Measurements from ENCODE around the gene SNX27. TPM values are rescaled to one million over a fixed set of nuclear protein-coding genes. Genes with fewer than 3 reads are reported as not detected.

Gene SNX27
- total RNA-seq (2022; extraction: Qiagen RNA extraction) = 6.4 to 10.1 TPM (median 7.0 TPM) in 5 replicates

GRCh38 chr1:151611832-151612500 lies at the start of gene SNX27:
SNX27 (plus strand) TSS chr1:151612050; CDS start chr1:151612202, 152 bp downstream.

DNA sequence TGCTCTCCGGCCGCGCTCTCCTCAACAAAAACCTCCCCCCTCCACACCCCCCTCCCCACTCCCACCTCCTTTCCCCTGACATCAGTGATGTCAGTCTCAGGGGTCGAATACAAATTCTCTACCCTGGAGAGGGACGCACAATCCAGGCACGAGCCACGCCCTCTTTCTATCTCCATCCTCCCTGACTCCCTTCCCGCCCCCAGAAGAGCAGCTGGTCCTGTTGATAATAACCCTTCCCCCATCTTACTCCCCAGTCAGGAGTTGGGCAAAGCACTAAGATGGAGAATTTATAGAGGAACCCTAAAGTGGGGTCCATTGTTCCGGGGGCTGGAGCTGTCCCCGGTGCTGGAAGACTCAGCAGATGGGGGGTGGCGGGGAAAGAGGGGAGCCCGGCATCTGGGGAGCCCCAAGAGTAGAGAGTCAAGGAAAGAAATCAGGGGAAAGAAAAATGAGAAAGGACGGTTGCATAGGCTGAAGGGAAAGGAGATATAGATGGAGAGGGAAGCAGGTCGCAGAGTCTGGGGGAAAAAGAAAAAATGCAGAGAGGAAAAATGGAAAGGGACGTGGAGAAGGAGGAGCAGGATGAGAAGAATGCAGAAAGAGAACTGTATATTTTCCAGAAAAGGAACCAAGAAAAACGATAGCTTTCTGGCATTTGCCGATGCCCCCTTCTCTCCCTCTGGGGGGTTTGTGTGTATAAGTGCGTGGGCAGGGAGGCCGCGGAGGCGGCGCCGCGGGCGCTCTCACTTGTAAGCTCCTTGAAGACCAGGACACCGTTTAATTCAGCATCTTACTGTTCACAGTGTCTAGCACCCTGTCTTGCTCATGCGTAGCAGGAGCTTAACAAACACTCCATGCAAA lies 105.2 kb downstream of the SNX27 start, which contains the start of gene CELF3:
Gene CELF3, minus strand, starts transcription at position 33 of the 861 bp plus-strand sequence. CDS start 783 bp downstream, outside the sequence.

GRCh38 chr1:151720974-151721787 lies 109.3 kb downstream of the SNX27 start, which contains the start of gene RIIAD1:
RIIAD1 (plus strand) TSS chr1:151721522; CDS start chr1:151721537, 15 bp downstream.

Other genes with a start within 250 kb of the SNX27 start
- gene SELENBP1, start 239.3 kb upstream of the SNX27 start, total RNA-seq (2022; extraction: Qiagen RNA extraction) = 5.9 to 8.4 TPM (median 6.1 TPM) in 5 replicates
- gene PSMB4, start 212.5 kb upstream of the SNX27 start, total RNA-seq (2022; extraction: Qiagen RNA extraction) = 362 to 444 TPM (median 420 TPM) in 5 replicates
- gene POGZ, start 152.6 kb upstream of the SNX27 start, total RNA-seq (2022; extraction: Qiagen RNA extraction) = 19.2 to 22.2 TPM (median 20.1 TPM) in 5 replicates
- gene CGN, start 100.7 kb upstream of the SNX27 start, total RNA-seq (2022; extraction: Qiagen RNA extraction) = 1.1 to 1.6 TPM (median 1.4 TPM) in 5 replicates
- gene TUFT1, start 71.7 kb upstream of the SNX27 start, total RNA-seq (2022; extraction: Qiagen RNA extraction) = 11.8 to 14.2 TPM (median 12.9 TPM) in 5 replicates
- 0.04 TPM in 1 of 5 replicates, not detected in the others for gene CELF3, start 104.8 kb downstream of the SNX27 start, total RNA-seq (2022; extraction: Qiagen RNA extraction)
- 0.27 TPM in 1 of 5 replicates, not detected in the others for gene RIIAD1, start 109.5 kb downstream of the SNX27 start, total RNA-seq (2022; extraction: Qiagen RNA extraction)
- gene MRPL9, start 151.4 kb downstream of the SNX27 start, total RNA-seq (2022; extraction: Qiagen RNA extraction) = 75.9 to 89.3 TPM (median 84.8 TPM) in 5 replicates
- gene TDRKH, start 178.4 kb downstream of the SNX27 start, total RNA-seq (2022; extraction: Qiagen RNA extraction) = 5.5 to 6.3 TPM (median 6.1 TPM) in 5 replicates
- gene LINGO4, start 193.4 kb downstream of the SNX27 start, total RNA-seq (2022; extraction: Qiagen RNA extraction) = not detected in 5 replicates
- 0.03 to 0.06 TPM (median 0.04 TPM) in 4 of 5 replicates, not detected in the other for gene RORC, start 219.8 kb downstream of the SNX27 start, total RNA-seq (2022; extraction: Qiagen RNA extraction)
- not detected in 5 replicates for gene C2CD4D, start 227.8 kb downstream of the SNX27 start, total RNA-seq (2022; extraction: Qiagen RNA extraction)
- not detected in 5 replicates for gene THEM5, start 241.7 kb downstream of the SNX27 start, total RNA-seq (2022; extraction: Qiagen RNA extraction)

Measured in A549 treated with CORT108297 at 1 μM for 4 hours (cell line).